ENCODE measurements around the gene TRIO.

DNA sequence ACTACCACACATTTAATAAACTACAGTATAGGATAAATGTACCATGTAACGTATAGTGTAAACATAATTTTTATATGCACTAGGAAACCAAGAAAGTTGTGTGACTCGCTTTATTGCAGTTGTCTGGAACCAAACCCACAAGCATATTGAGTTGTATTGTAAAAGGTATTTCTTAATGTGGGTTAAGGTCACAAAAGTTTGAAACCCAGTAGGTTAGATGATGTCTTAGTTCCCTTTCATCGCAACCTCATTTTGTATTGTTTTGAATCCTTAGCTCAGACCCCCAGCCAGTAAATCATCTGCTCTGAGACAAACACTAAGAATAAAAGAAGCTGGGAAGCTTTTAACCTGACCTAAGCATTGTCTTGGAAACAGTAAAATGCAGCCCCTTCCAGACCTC, 79.1 kb downstream of the TRIO start:
- TF ChIP-seq POLR2AphosphoS5 (IDR thresholded peaks at IDR 0.05; ENCODE audit: low read depth, low read length) (no peak), EP300 (IDR thresholded peaks at IDR 0.05; ENCODE audit: borderline replicate concordance in 1 of 2, low read depth in 1 of 2, low read length in 1 of 2) (no peak), ELF1 (IDR thresholded peaks at IDR 0.05) (no peak), MXI1 (IDR thresholded peaks at IDR 0.05; ENCODE audit: low read depth, low read length) (no peak), EZH2phosphoT487 (IDR thresholded peaks at IDR 0.05; ENCODE audit: borderline replicate concordance, low read depth) (no peak), RAD21 (IDR thresholded peaks at IDR 0.05; ENCODE audit: low read length) (no peak)
- TF ChIP-seq, protein P1, sequence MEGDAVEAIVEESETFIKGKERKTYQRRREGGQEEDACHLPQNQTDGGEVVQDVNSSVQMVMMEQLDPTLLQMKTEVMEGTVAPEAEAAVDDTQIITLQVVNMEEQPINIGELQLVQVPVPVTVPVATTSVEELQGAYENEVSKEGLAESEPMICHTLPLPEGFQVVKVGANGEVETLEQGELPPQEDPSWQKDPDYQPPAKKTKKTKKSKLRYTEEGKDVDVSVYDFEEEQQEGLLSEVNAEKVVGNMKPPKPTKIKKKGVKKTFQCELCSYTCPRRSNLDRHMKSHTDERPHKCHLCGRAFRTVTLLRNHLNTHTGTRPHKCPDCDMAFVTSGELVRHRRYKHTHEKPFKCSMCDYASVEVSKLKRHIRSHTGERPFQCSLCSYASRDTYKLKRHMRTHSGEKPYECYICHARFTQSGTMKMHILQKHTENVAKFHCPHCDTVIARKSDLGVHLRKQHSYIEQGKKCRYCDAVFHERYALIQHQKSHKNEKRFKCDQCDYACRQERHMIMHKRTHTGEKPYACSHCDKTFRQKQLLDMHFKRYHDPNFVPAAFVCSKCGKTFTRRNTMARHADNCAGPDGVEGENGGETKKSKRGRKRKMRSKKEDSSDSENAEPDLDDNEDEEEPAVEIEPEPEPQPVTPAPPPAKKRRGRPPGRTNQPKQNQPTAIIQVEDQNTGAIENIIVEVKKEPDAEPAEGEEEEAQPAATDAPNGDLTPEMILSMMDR (IDR thresholded peaks at IDR 0.05), result no peak
- TF ChIP-seq, protein P2, sequence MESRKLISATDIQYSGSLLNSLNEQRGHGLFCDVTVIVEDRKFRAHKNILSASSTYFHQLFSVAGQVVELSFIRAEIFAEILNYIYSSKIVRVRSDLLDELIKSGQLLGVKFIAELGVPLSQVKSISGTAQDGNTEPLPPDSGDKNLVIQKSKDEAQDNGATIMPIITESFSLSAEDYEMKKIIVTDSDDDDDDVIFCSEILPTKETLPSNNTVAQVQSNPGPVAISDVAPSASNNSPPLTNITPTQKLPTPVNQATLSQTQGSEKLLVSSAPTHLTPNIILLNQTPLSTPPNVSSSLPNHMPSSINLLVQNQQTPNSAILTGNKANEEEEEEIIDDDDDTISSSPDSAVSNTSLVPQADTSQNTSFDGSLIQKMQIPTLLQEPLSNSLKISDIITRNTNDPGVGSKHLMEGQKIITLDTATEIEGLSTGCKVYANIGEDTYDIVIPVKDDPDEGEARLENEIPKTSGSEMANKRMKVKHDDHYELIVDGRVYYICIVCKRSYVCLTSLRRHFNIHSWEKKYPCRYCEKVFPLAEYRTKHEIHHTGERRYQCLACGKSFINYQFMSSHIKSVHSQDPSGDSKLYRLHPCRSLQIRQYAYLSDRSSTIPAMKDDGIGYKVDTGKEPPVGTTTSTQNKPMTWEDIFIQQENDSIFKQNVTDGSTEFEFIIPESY (IDR thresholded peaks at IDR 0.05; ENCODE audit: borderline replicate concordance, low read depth), result no peak
